ENCODE data around the gene MAD2L1.

Gene MAD2L1

GRCh38 chr4:120007191-120007871 lies 59.3 kb downstream of the MAD2L1 start:
- no peak overlapping the region for H3K4me2 ChIP-seq (ENCODE audit: low read length)
- no peaks in the 10 kb centered on the region for H3K9me3 ChIP-seq (ENCODE audit: low read length)
- H2AFZ ChIP-seq (ENCODE audit: low read length): no peak overlapping the region
- no peaks in the 10 kb centered on the region for H3K9me2 ChIP-seq (ENCODE audit: low read depth, low read length)
- H4K20me1 ChIP-seq (ENCODE audit: insufficient read depth, low read length): no peaks in the 10 kb centered on the region
- H3K79me2 ChIP-seq (ENCODE audit: insufficient read depth, low read length): no peaks in the 10 kb centered on the region
- H3K4me3 ChIP-seq (ENCODE audit: low read depth, low read length, poor library complexity, severe bottlenecking): no peak overlapping the region
- no peak overlapping the region for H3K27ac ChIP-seq (ENCODE audit: low read depth, low read length, poor library complexity, severe bottlenecking)
- H3K4me1 ChIP-seq (ENCODE audit: insufficient read depth, low read length, severe bottlenecking): no peaks in the 10 kb centered on the region
- TF ChIP-seq CTCF (IDR thresholded peaks at IDR 0.05; ENCODE audit: low read length) (no peak), EZH2 (IDR thresholded peaks at IDR 0.05; ENCODE audit: borderline replicate concordance, low read length) (no peak)
- no peaks in the 10 kb centered on the region for H3K27me3 ChIP-seq (ENCODE audit: insufficient read depth, low read length)
- H3K36me3 ChIP-seq (ENCODE audit: insufficient read depth, low read length): no peaks in the 10 kb centered on the region
- no peaks in the 10 kb centered on the region for H3F3A ChIP-seq (ENCODE audit: insufficient read depth, low read length)
- no peak overlapping the region for H3K9ac ChIP-seq (ENCODE audit: low read length)

All from OCI-LY1 (cell line).